ENCODE results near the gene CIITA. TPM values are rescaled to one million over a fixed set of nuclear protein-coding genes. Genes with fewer than 3 reads are reported as not detected.

The CIITA gene
- total RNA-seq, 2 donors from 2014 or later: 6.5 to 6.6 TPM

- Histone ChIP-seq H3K9me3 (no peaks in the 10 kb centered on the region), H3K4me3 (no peak overlapping the region), H3K27ac (peak overlapping the region in 1 of 4 donors; percentile 33), H3K4me1 (no peaks in the 10 kb centered on the region), H3K36me3 (replicated peaks in 1 of 2; ENCODE audit: insufficient read depth in 1 of 2, low read depth in 2 of 2) (no peaks in the 10 kb centered on the region), H3K27me3 (no peaks in the 10 kb centered on the region)
- ATAC-seq (no peak), DNase-seq (no peak)
- WGBS, 2 donors: 47 to 66% methylated on average over 3 of the region's 3 CpGs
- intact Hi-C loops (cut with DNase I): no loop called here
- TF ChIP-seq CTCF (IDR thresholded peaks at IDR 0.05) (no peak), POLR2A (IDR thresholded peaks at IDR 0.05) (no peak)
Measured at GRCh38 chr16:10896165-10896564, 19.2 kb downstream of the CIITA start.

GRCh38 chr16:10896723-10897122 is 19.7 kb downstream of the CIITA start:
- Histone ChIP-seq H3K36me3 (replicated peaks in 1 of 2; ENCODE audit: insufficient read depth in 1 of 2, low read depth in 2 of 2) (no peaks in the 10 kb centered on the region), H3K27ac (peak overlapping the region in 1 of 4 donors; percentile 33), H3K9me3 (no peaks in the 10 kb centered on the region), H3K4me3 (no peak overlapping the region), H3K4me1 (no peaks in the 10 kb centered on the region), H3K27me3 (no peaks in the 10 kb centered on the region)
- ATAC-seq (no peak), DNase-seq (no peak)
- intact Hi-C loops (cut with DNase I): no loop called here
- 90 to 100% methylated on average over 2 of the region's 2 CpGs for WGBS, 2 donors
- TF ChIP-seq CTCF (IDR thresholded peaks at IDR 0.05): no peak

- Histone ChIP-seq H3K4me3 (no peak overlapping the region), H3K36me3 (replicated peaks in 1 of 2; ENCODE audit: insufficient read depth in 1 of 2, low read depth in 2 of 2) (peaks cover 0 to 2% of the 10 kb centered on the region in 2 donors), H3K9me3 (no peaks in the 10 kb centered on the region), H3K27me3 (no peaks in the 10 kb centered on the region), H3K4me1 (no peaks in the 10 kb centered on the region), H3K27ac (peak overlapping the region in 1 of 4 donors; percentile 14)
- DNase-seq (no peak), ATAC-seq (no peak)
- 62 to 73% methylated on average over 5 of the region's 5 CpGs for WGBS, 2 donors
- intact Hi-C loops (cut with DNase I): no loop called here
- no peak for TF ChIP-seq POLR2A (IDR thresholded peaks at IDR 0.05)
- no peak for TF ChIP-seq CTCF (IDR thresholded peaks at IDR 0.05)
Measured at GRCh38 chr16:10897134-10897533, 20.1 kb downstream of the CIITA start.

- no peaks in the 10 kb centered on the region for H3K27me3 ChIP-seq
- DNase-seq (no peak), ATAC-seq (no peak)
- no peak overlapping the region for H3K27ac ChIP-seq
- no peaks in the 10 kb centered on the region for H3K4me1 ChIP-seq
- H3K36me3 ChIP-seq (replicated peaks in 1 of 2; ENCODE audit: insufficient read depth in 1 of 2, low read depth in 2 of 2): peaks cover 0 to 2% of the 10 kb centered on the region in 2 donors
- intact Hi-C loops (cut with DNase I): no loop called here
- H3K4me3 ChIP-seq: no peak overlapping the region
- H3K9me3 ChIP-seq: no peaks in the 10 kb centered on the region
- TF ChIP-seq POLR2A (IDR thresholded peaks at IDR 0.05) (no peak), CTCF (IDR thresholded peaks at IDR 0.05) (no peak)
- WGBS, 2 donors: 85 to 100% methylated on average over 1 of the region's 1 CpG
Measured at GRCh38 chr16:10902999-10903398, 26.0 kb downstream of the CIITA start.

GRCh38 chr16:10906482-10906881 is 29.5 kb downstream of the CIITA start:
- no peaks in the 10 kb centered on the region for H3K9me3 ChIP-seq
- peaks cover 0 to 2% of the 10 kb centered on the region in 2 donors for H3K36me3 ChIP-seq (replicated peaks in 1 of 2; ENCODE audit: insufficient read depth in 1 of 2, low read depth in 2 of 2)
- WGBS, 2 donors: 96 to 100% methylated on average over 2 to 19 of the region's 19 CpGs
- DNase-seq (no peak), ATAC-seq (no peak)
- TF ChIP-seq CTCF (IDR thresholded peaks at IDR 0.05): no peak
- no peak for TF ChIP-seq POLR2A (IDR thresholded peaks at IDR 0.05)
- intact Hi-C loops (cut with DNase I): no loop called here
- no peak overlapping the region for H3K4me3 ChIP-seq
- no peaks in the 10 kb centered on the region for H3K27me3 ChIP-seq
- H3K4me1 ChIP-seq: no peaks in the 10 kb centered on the region
- no peak overlapping the region for H3K27ac ChIP-seq
